ENCODE measurements around the gene DNAAF8.

The DNAAF8 gene

DNA sequence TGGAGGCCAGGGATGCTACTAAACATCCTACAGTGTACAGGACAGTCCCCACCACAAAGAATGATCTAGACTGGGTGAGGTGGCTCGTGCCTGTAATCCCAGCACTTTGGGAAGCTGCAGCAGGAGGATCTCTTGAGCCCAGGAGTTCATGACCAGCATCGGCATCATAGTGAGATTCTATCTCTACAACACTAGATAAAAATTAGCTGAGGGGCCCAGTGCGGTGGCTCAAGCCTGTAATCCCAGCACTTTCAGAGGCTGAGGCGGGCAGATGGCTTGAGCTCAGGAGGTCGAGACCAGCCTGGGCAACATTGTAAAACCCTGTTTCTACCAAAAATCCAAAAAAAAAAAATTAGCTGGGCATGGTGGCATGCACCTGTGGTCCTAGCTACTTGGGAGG is 38.0 kb downstream of the DNAAF8 start:
- Histone ChIP-seq H3K27me3 (replicated peaks in 2 of 5; ENCODE audit: control insufficient read depth in 4 of 5, insufficient read depth in 5 of 5, low read length in 4 of 5) (no peaks in the 10 kb centered on the region), H3K4me1 (ENCODE audit: control extremely low read depth in 1 of 4, control insufficient read depth in 4 of 4, insufficient read depth in 4 of 4, low read length in 3 of 4) (peaks cover 2 to 16% (median 11%) of the 10 kb centered on the region in 4 experiments), H3K36me3 (ENCODE audit: control insufficient read depth in 4 of 4, insufficient read depth in 4 of 4, low read length in 3 of 4) (no peaks in the 10 kb centered on the region), H3K4me3 (ENCODE audit: control insufficient read depth in 1 of 7, extremely low read depth in 1 of 7, insufficient read depth in 4 of 7, low read depth in 2 of 7, low read length in 6 of 7) (no peak overlapping the region), H3K27ac (ENCODE audit: insufficient read depth in 1 of 2, low read depth in 1 of 2, low read length in 2 of 2, poor library complexity in 1 of 2, severe bottlenecking in 2 of 2) (no peak overlapping the region), H3K9me3 (ENCODE audit: control extremely low read depth in 1 of 5, control insufficient read depth in 4 of 5, insufficient read depth in 2 of 5, low read depth in 1 of 5, low read length in 4 of 5) (no peaks in the 10 kb centered on the region)
- CTCF ChIA-PET = no interaction called here
- no peak for DNase-seq
- POLR2A ChIA-PET = no interaction called here
- 100% methylated on average over 3 of the region's 5 CpGs for WGBS (ENCODE audit: insufficient coverage)

GRCh38 chr16:4775005-4775404 is 40.7 kb downstream of the DNAAF8 start:
- Histone ChIP-seq H3K4me1 (ENCODE audit: control extremely low read depth in 1 of 4, control insufficient read depth in 4 of 4, insufficient read depth in 4 of 4, low read length in 3 of 4) (no peaks in the 10 kb centered on the region), H3K27ac (ENCODE audit: insufficient read depth in 1 of 2, low read depth in 1 of 2, low read length in 2 of 2, poor library complexity in 1 of 2, severe bottlenecking in 2 of 2) (no peak overlapping the region), H3K9me3 (ENCODE audit: control extremely low read depth in 1 of 5, control insufficient read depth in 4 of 5, insufficient read depth in 2 of 5, low read depth in 1 of 5, low read length in 4 of 5) (no peaks in the 10 kb centered on the region), H3K27me3 (replicated peaks in 2 of 5; ENCODE audit: control insufficient read depth in 4 of 5, insufficient read depth in 5 of 5, low read length in 4 of 5) (no peaks in the 10 kb centered on the region), H3K4me3 (ENCODE audit: control insufficient read depth in 1 of 7, extremely low read depth in 1 of 7, insufficient read depth in 4 of 7, low read depth in 2 of 7, low read length in 6 of 7) (no peak overlapping the region), H3K36me3 (ENCODE audit: control insufficient read depth in 4 of 4, insufficient read depth in 4 of 4, low read length in 3 of 4) (no peaks in the 10 kb centered on the region)
- DNase-seq = no peak
- ChIA-PET CTCF (no interaction called here), POLR2A (no interaction called here)
- 94% methylated on average over 12 of the region's 13 CpGs for WGBS (ENCODE audit: insufficient coverage)

DNA sequence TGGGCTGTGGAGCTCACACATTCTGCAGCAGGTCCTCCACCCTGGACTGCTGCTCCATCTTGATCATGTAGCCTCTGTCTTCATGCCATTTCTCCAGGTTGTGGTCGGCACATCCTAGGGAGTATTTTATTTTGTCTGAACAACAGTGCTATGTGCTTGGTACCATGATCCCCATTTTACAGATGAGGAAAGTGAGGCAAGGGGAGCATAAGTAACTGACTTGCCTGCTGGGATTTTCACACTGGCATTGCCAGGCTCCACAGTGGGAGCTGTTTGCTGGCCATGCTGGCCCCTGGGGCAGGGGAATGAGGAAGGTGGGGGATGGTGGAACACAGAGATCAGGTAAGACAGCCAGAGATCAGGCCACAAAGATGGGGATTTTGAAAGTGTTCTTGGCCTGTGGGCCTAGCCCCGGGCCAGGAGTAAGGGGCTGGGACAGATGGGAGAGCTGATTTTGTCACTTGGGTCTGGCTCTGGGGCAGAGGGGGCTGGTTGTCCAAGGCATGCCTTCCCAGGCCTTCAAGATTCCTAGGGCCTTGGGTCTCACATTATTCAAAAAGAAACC is 41.9 kb downstream of the DNAAF8 start:
- ChIA-PET POLR2A (no interaction called here), CTCF (no interaction called here)
- WGBS (ENCODE audit: insufficient coverage) = 94% methylated on average over 2 of the region's 2 CpGs
- Histone ChIP-seq H3K9me3 (ENCODE audit: control extremely low read depth in 1 of 5, control insufficient read depth in 4 of 5, insufficient read depth in 2 of 5, low read depth in 1 of 5, low read length in 4 of 5) (no peaks in the 10 kb centered on the region), H3K27ac (ENCODE audit: insufficient read depth in 1 of 2, low read depth in 1 of 2, low read length in 2 of 2, poor library complexity in 1 of 2, severe bottlenecking in 2 of 2) (no peak overlapping the region), H3K4me1 (ENCODE audit: control extremely low read depth in 1 of 4, control insufficient read depth in 4 of 4, insufficient read depth in 4 of 4, low read length in 3 of 4) (no peaks in the 10 kb centered on the region), H3K27me3 (replicated peaks in 2 of 5; ENCODE audit: control insufficient read depth in 4 of 5, insufficient read depth in 5 of 5, low read length in 4 of 5) (no peaks in the 10 kb centered on the region), H3K36me3 (ENCODE audit: control insufficient read depth in 4 of 4, insufficient read depth in 4 of 4, low read length in 3 of 4) (no peaks in the 10 kb centered on the region), H3K4me3 (ENCODE audit: control insufficient read depth in 1 of 7, extremely low read depth in 1 of 7, insufficient read depth in 4 of 7, low read depth in 2 of 7, low read length in 6 of 7) (no peak overlapping the region)
- no peak for DNase-seq

DNA sequence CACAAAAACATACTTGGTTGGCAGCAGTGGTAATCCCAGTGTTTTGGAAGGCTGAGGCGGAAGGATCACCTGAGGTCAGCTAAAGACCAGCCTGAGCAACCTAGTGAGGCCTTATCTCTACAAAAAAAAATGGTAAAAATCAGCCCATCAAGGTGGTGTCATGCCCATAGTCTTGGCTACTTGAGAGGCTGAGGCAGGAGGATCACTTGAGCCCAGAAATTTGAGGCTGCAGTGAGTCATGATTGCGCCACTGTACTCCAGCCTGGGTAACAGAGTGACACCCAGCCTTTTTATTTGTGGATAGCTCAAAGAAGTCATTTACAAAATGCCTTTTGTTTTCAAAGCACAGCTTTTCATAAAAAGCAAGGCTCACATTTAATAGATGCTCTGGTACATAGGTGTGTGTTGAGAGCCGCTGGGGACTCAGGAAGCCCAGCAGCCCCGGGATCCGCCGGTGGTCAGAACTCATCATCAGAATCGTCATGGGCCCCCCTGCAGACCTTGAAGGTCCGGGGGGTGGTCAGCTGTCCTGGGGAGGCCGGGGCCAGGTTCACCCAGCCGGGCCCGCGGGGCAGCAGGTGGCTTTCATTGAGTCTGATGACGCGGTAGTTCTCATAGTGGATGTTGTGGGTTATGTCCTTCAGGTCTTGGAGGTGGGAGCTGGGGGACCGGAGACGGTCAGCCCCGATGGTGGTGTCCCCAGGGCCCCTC is 43.2 kb downstream of the DNAAF8 start:
- 95% methylated on average over 14 of the region's 17 CpGs for WGBS (ENCODE audit: insufficient coverage)
- POLR2A ChIA-PET = no interaction called here
- H3K27me3 ChIP-seq (replicated peaks in 2 of 5; ENCODE audit: control insufficient read depth in 4 of 5, insufficient read depth in 5 of 5, low read length in 4 of 5) = no peaks in the 10 kb centered on the region
- no peak overlapping the region for H3K4me3 ChIP-seq (ENCODE audit: control insufficient read depth in 1 of 7, extremely low read depth in 1 of 7, insufficient read depth in 4 of 7, low read depth in 2 of 7, low read length in 6 of 7)
- no peak for DNase-seq
- H3K9me3 ChIP-seq (ENCODE audit: control extremely low read depth in 1 of 5, control insufficient read depth in 4 of 5, insufficient read depth in 2 of 5, low read depth in 1 of 5, low read length in 4 of 5) = no peaks in the 10 kb centered on the region
- H3K4me1 ChIP-seq (ENCODE audit: control extremely low read depth in 1 of 4, control insufficient read depth in 4 of 4, insufficient read depth in 4 of 4, low read length in 3 of 4) = no peaks in the 10 kb centered on the region
- CTCF ChIA-PET = no interaction called here
- H3K36me3 ChIP-seq (ENCODE audit: control insufficient read depth in 4 of 4, insufficient read depth in 4 of 4, low read length in 3 of 4) = no peaks in the 10 kb centered on the region
- H3K27ac ChIP-seq (ENCODE audit: insufficient read depth in 1 of 2, low read depth in 1 of 2, low read length in 2 of 2, poor library complexity in 1 of 2, severe bottlenecking in 2 of 2) = no peak overlapping the region

GRCh38 chr16:4778050-4778392 is 43.7 kb downstream of the DNAAF8 start:
- no peak overlapping the region for H3K27ac ChIP-seq (ENCODE audit: insufficient read depth in 1 of 2, low read depth in 1 of 2, low read length in 2 of 2, poor library complexity in 1 of 2, severe bottlenecking in 2 of 2)
- H3K9me3 ChIP-seq (ENCODE audit: control extremely low read depth in 1 of 5, control insufficient read depth in 4 of 5, insufficient read depth in 2 of 5, low read depth in 1 of 5, low read length in 4 of 5) = no peaks in the 10 kb centered on the region
- DNase-seq = no peak
- no peaks in the 10 kb centered on the region for H3K4me1 ChIP-seq (ENCODE audit: control extremely low read depth in 1 of 4, control insufficient read depth in 4 of 4, insufficient read depth in 4 of 4, low read length in 3 of 4)
- H3K27me3 ChIP-seq (replicated peaks in 2 of 5; ENCODE audit: control insufficient read depth in 4 of 5, insufficient read depth in 5 of 5, low read length in 4 of 5) = no peaks in the 10 kb centered on the region
- CTCF ChIA-PET = no interaction called here
- WGBS (ENCODE audit: insufficient coverage) = 100% methylated on average over 3 of the region's 5 CpGs
- H3K36me3 ChIP-seq (ENCODE audit: control insufficient read depth in 4 of 4, insufficient read depth in 4 of 4, low read length in 3 of 4) = no peaks in the 10 kb centered on the region
- POLR2A ChIA-PET = no interaction called here
- H3K4me3 ChIP-seq (ENCODE audit: control insufficient read depth in 1 of 7, extremely low read depth in 1 of 7, insufficient read depth in 4 of 7, low read depth in 2 of 7, low read length in 6 of 7) = no peak overlapping the region

GRCh38 chr16:4780235-4780634 is 45.9 kb downstream of the DNAAF8 start:
- WGBS (ENCODE audit: insufficient coverage) = 97% methylated on average over 3 of the region's 4 CpGs
- no peaks in the 10 kb centered on the region for H3K4me1 ChIP-seq (ENCODE audit: control extremely low read depth in 1 of 4, control insufficient read depth in 4 of 4, insufficient read depth in 4 of 4, low read length in 3 of 4)
- H3K27ac ChIP-seq (ENCODE audit: insufficient read depth in 1 of 2, low read depth in 1 of 2, low read length in 2 of 2, poor library complexity in 1 of 2, severe bottlenecking in 2 of 2) = no peak overlapping the region
- no peaks in the 10 kb centered on the region for H3K27me3 ChIP-seq (replicated peaks in 2 of 5; ENCODE audit: control insufficient read depth in 4 of 5, insufficient read depth in 5 of 5, low read length in 4 of 5)
- CTCF ChIA-PET = no interaction called here
- DNase-seq = no peak
- no peaks in the 10 kb centered on the region for H3K36me3 ChIP-seq (ENCODE audit: control insufficient read depth in 4 of 4, insufficient read depth in 4 of 4, low read length in 3 of 4)
- no peak overlapping the region for H3K4me3 ChIP-seq (ENCODE audit: control insufficient read depth in 1 of 7, extremely low read depth in 1 of 7, insufficient read depth in 4 of 7, low read depth in 2 of 7, low read length in 6 of 7)
- no peaks in the 10 kb centered on the region for H3K9me3 ChIP-seq (ENCODE audit: control extremely low read depth in 1 of 5, control insufficient read depth in 4 of 5, insufficient read depth in 2 of 5, low read depth in 1 of 5, low read length in 4 of 5)
- POLR2A ChIA-PET = no interaction called here

GRCh38 chr16:4783251-4783950 is 49.1 kb downstream of the DNAAF8 start:
- DNase-seq = no peak
- H3K36me3 ChIP-seq (ENCODE audit: control insufficient read depth in 4 of 4, insufficient read depth in 4 of 4, low read length in 3 of 4) = no peaks in the 10 kb centered on the region
- no peaks in the 10 kb centered on the region for H3K9me3 ChIP-seq (ENCODE audit: control extremely low read depth in 1 of 5, control insufficient read depth in 4 of 5, insufficient read depth in 2 of 5, low read depth in 1 of 5, low read length in 4 of 5)
- CTCF ChIA-PET = interaction anchor here (0.6 kb wide), 1 partner anchor 9 kb away, joined by 3 read pairs; no protein-coding TSS in a partner anchor
- POLR2A ChIA-PET = no interaction called here
- no peak overlapping the region for H3K4me3 ChIP-seq (ENCODE audit: control insufficient read depth in 1 of 7, extremely low read depth in 1 of 7, insufficient read depth in 4 of 7, low read depth in 2 of 7, low read length in 6 of 7)
- no peak overlapping the region for H3K27ac ChIP-seq (ENCODE audit: insufficient read depth in 1 of 2, low read depth in 1 of 2, low read length in 2 of 2, poor library complexity in 1 of 2, severe bottlenecking in 2 of 2)
- 96% methylated on average over 10 of the region's 25 CpGs for WGBS (ENCODE audit: insufficient coverage)
- H3K27me3 ChIP-seq (replicated peaks in 2 of 5; ENCODE audit: control insufficient read depth in 4 of 5, insufficient read depth in 5 of 5, low read length in 4 of 5) = no peaks in the 10 kb centered on the region
- H3K4me1 ChIP-seq (ENCODE audit: control extremely low read depth in 1 of 4, control insufficient read depth in 4 of 4, insufficient read depth in 4 of 4, low read length in 3 of 4) = no peaks in the 10 kb centered on the region
